Liver (tissue), 9 donors: ENCODE measurements around the gene ZDHHC14. TPM values are rescaled to one million over a fixed set of nuclear protein-coding genes. Genes with fewer than 3 reads are reported as not detected.
A peak's percentile ranks its signal among the peaks of the same experiment; 100 is the strongest.

Experiments used
- DNase-seq: peaks from one replicate; pipeline ENCODE4 v3.0.0-alpha.2; 2017; ENCODE audit warnings: low spot score
- H3K27ac ChIP-seq, 2 donors: one replicate each; pipeline ENCODE4 v1.7.0; 2013; ENCODE audit warnings: inconsistent platforms in 2 of 2, low read length in 2 of 2, control low read depth in 1 of 2, low read depth in 1 of 2, mild to moderate bottlenecking in 1 of 2
- H3K27me3 ChIP-seq, 4 donors: one replicate each; pipeline versions ENCODE4 v1.6.1 to v1.7.0; 2013; ENCODE audit warnings: low read length in 3 of 4, inconsistent platforms in 1 of 4, mild to moderate bottlenecking in 1 of 4, moderate library complexity in 1 of 4; ENCODE audit not compliant: control insufficient read depth in 4 of 4, insufficient read depth in 4 of 4
- H3K36me3 ChIP-seq, 4 donors: one replicate each; pipeline versions ENCODE4 v1.6.1 to v1.7.0; 2013; ENCODE audit warnings: low read length in 3 of 4, mild to moderate bottlenecking in 3 of 4, low read depth in 1 of 4, moderate library complexity in 1 of 4; ENCODE audit not compliant: control insufficient read depth in 4 of 4, insufficient read depth in 3 of 4
- H3K4me1 ChIP-seq, 4 donors: one replicate each; pipeline versions ENCODE4 v1.6.1 to v1.7.0; 2013; ENCODE audit warnings: low read length in 3 of 4, mild to moderate bottlenecking in 3 of 4, moderate library complexity in 1 of 4; ENCODE audit not compliant: control insufficient read depth in 4 of 4, insufficient read depth in 4 of 4
- H3K4me3 ChIP-seq, 3 donors: one replicate each; pipeline versions ENCODE4 v1.6.1 to v1.7.0; 2013; ENCODE audit warnings: low read length in 3 of 3, control low read depth in 1 of 3, low read depth in 1 of 3, mild to moderate bottlenecking in 1 of 3
- H3K9ac ChIP-seq, 2 donors: one replicate each; pipeline ENCODE4 v1.7.0; 2013; ENCODE audit warnings: low read length in 2 of 2, mild to moderate bottlenecking in 2 of 2, moderate library complexity in 2 of 2, control low read depth in 1 of 2, low read depth in 1 of 2
- H3K9me3 ChIP-seq, 4 donors: one replicate each; pipeline versions ENCODE4 v1.6.1 to v1.7.0; 2013; ENCODE audit warnings: low read length in 3 of 4; ENCODE audit not compliant: control insufficient read depth in 4 of 4
- ATF3 ChIP-seq: IDR thresholded peaks from 2 replicates; pipeline ENCODE4 v1.6.1; 2016; ENCODE audit warnings: antibody characterized with exemption
- EGR1 ChIP-seq, 2 donors: IDR thresholded peaks; 2 replicates each; pipeline ENCODE4 v1.6.1; 2016 to 2018; ENCODE audit warnings: antibody characterized with exemption in 2 of 2, low read depth in 2 of 2
- FOXA1 ChIP-seq: IDR thresholded peaks from 2 replicates; pipeline ENCODE4 v1.6.1; 2016; ENCODE audit warnings: antibody characterized with exemption
- FOXA2 ChIP-seq: IDR thresholded peaks from 2 replicates; pipeline ENCODE4 v1.6.1; 2016; ENCODE audit warnings: antibody characterized with exemption
- GABPA ChIP-seq, 2 donors: IDR thresholded peaks in 1 of 2; conservative IDR thresholded peaks in 1 of 2; 2 replicates each; pipeline ENCODE4 v1.6.1; 2016; ENCODE audit warnings: antibody characterized with exemption in 2 of 2, mild to moderate bottlenecking in 1 of 2, moderate library complexity in 1 of 2
- HNF4A ChIP-seq, 2 donors: conservative IDR thresholded peaks; 2 replicates each; pipeline ENCODE4 v1.6.1; 2016; ENCODE audit warnings: antibody characterized with exemption in 2 of 2, mild to moderate bottlenecking in 2 of 2
- HNF4G ChIP-seq: IDR thresholded peaks from 2 replicates; pipeline ENCODE4 v1.6.1; 2016; ENCODE audit warnings: antibody characterized with exemption
- JUND ChIP-seq, 2 donors: IDR thresholded peaks; 2 replicates each; pipeline ENCODE4 v1.6.1; 2016; ENCODE audit warnings: antibody characterized with exemption in 2 of 2
- NR2F2 ChIP-seq: IDR thresholded peaks from 2 replicates; pipeline ENCODE4 v1.6.1; 2016; ENCODE audit warnings: antibody characterized with exemption
- RAD21 ChIP-seq, 2 donors: IDR thresholded peaks; 2 replicates each; pipeline ENCODE4 v1.6.1; 2016; ENCODE audit warnings: antibody characterized with exemption in 2 of 2, mild to moderate bottlenecking in 2 of 2
- RXRA ChIP-seq, 2 donors: IDR thresholded peaks; 2 replicates each; pipeline ENCODE4 v1.6.1; 2017 to 2018; ENCODE audit warnings: antibody characterized with exemption in 2 of 2, mild to moderate bottlenecking in 1 of 2
- SP1 ChIP-seq: IDR thresholded peaks from 2 replicates; pipeline ENCODE4 v1.6.1; 2018; ENCODE audit warnings: antibody characterized with exemption, mild to moderate bottlenecking
- TAF1 ChIP-seq: conservative IDR thresholded peaks from 2 replicates; pipeline ENCODE4 v1.6.1; 2016; ENCODE audit warnings: antibody characterized with exemption, mild to moderate bottlenecking
- YY1 ChIP-seq: IDR thresholded peaks from 2 replicates; pipeline ENCODE4 v1.6.1; 2016; ENCODE audit warnings: antibody characterized with exemption, mild to moderate bottlenecking
- WGBS: extraction: QIAGEN DNeasy Blood & Tissue Kit; methylation state at CpG from one replicate; pipeline ENCODE4 v1.1.7; 2013; 5-methylcytosine and 5-hydroxymethylcytosine counted together
- polyA plus RNA-seq, 2 donors: library from polyadenylated mRNA; stranded (reverse) in 1 of 2; unstranded in 1 of 2; fragments of 200-250 nt in 1 of 2; fragments of >200 nt in 1 of 2; fragmentation: Nextera tagmentation in 1 of 2; extraction: Ambion mirVana in 1 of 2; gene quantifications; one replicate each; pipeline versions ENCODE4 v1.2.1 to v1.2.3, GENCODE V29; 2013 to 2015
- total RNA-seq, 2 donors: library from RNA; depleted of rRNA; stranded (reverse); fragments of >200 nt; gene quantifications; one replicate each; pipeline ENCODE4 v1.2.3, GENCODE V29; 2014
- TF ChIP-seq, protein P1 (sequence below): IDR thresholded peaks from 2 replicates; pipeline ENCODE4 v1.6.1; 2016; ENCODE audit warnings: antibody characterized with exemption
- TF ChIP-seq, protein P2 (sequence below): IDR thresholded peaks from 2 replicates; pipeline ENCODE4 v1.6.1; 2016; ENCODE audit warnings: antibody characterized with exemption
- TF ChIP-seq, protein P3 (sequence below): fragments of 150-350 bp; IDR thresholded peaks from 2 replicates; pipeline ENCODE4 v1.5.1; 2017; ENCODE audit warnings: improper control_type of control experiment, low read depth, low read length; ENCODE audit not compliant: missing input control
- TF ChIP-seq, protein P4 (sequence below): IDR thresholded peaks from 2 replicates; pipeline ENCODE4 v1.6.1; 2016; ENCODE audit warnings: antibody characterized with exemption, mild to moderate bottlenecking
- donor health status: healthy.
- donor health status: healthy.
- donor health status: healthy.
- donor health status: healthy.
- donor health status: healthy.

The ZDHHC14 gene
- total and polyA plus RNA-seq, 4 donors = 4.4 to 11.7 (median 8.4) TPM

DNA sequence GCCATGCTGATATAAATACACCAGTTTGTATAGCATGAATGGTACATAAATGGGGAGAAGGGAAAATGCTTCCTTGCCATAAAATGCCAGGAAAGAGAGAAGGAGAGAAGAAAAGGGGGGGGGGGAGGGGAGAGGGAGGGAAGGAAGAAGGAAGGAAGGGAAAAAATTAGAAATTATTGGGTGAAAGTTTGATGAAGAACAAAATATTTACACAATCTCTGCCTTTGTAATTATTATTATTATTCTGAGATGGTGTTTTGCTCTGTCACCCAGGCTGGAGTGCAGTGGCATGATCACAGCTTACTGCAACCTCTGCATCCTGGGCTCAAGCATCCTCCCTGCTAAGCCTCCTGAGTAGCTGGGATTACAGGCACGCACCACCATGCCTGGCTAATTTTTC is 10.2 kb upstream of the ZDHHC14 start:
- Histone ChIP-seq H3K27me3 (no peaks in the 10 kb centered on the region), H3K9me3 (no peaks in the 10 kb centered on the region), H3K36me3 (no peaks in the 10 kb centered on the region), H3K4me3 (no peak overlapping the region), H3K27ac (no peak overlapping the region), H3K9ac (no peak overlapping the region), H3K4me1 (peaks cover 0 to 4% (median 1%) of the 10 kb centered on the region in 4 donors)
- WGBS = 98% methylated on average over 1 of the region's 1 CpG
- DNase-seq = no peak
- TF ChIP-seq HNF4A (conservative IDR thresholded peaks at IDR 0.05) (no peak), SP1 (no peak)

GRCh38 chr6:157372501-157373280 is 8.3 kb upstream of the ZDHHC14 start:
- no peak overlapping the region for H3K27ac ChIP-seq
- 89% methylated on average over 10 of the region's 10 CpGs for WGBS
- H3K9me3 ChIP-seq = no peaks in the 10 kb centered on the region
- DNase-seq = no peak
- H3K27me3 ChIP-seq = no peaks in the 10 kb centered on the region
- TF ChIP-seq SP1 (peak; percentile 12), JUND (IDR thresholded peaks at IDR 0.05) (peak in 1 of 2 donors; percentile 31), YY1 (no peak), FOXA2 (peak; percentile 48), EGR1 (IDR thresholded peaks at IDR 0.05; ENCODE audit: low read depth in 2 of 2) (no peak), TAF1 (no peak), GABPA (IDR thresholded peaks at IDR 0.05 in 1 of 2, conservative IDR thresholded peaks at IDR 0.05 in 1 of 2) (no peak), RXRA (IDR thresholded peaks at IDR 0.05) (peak in 1 of 2 donors; percentile 21), ATF3 (no peak), HNF4G (no peak), RAD21 (IDR thresholded peaks at IDR 0.05) (peak in 1 of 2 donors; percentile 21), NR2F2 (no peak), HNF4A (conservative IDR thresholded peaks at IDR 0.05) (peak; percentile 51 to 74), FOXA1 (no peak)
- TF ChIP-seq, protein P1, sequence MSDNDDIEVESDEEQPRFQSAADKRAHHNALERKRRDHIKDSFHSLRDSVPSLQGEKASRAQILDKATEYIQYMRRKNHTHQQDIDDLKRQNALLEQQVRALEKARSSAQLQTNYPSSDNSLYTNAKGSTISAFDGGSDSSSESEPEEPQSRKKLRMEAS = no peak
- TF ChIP-seq, protein P2, sequence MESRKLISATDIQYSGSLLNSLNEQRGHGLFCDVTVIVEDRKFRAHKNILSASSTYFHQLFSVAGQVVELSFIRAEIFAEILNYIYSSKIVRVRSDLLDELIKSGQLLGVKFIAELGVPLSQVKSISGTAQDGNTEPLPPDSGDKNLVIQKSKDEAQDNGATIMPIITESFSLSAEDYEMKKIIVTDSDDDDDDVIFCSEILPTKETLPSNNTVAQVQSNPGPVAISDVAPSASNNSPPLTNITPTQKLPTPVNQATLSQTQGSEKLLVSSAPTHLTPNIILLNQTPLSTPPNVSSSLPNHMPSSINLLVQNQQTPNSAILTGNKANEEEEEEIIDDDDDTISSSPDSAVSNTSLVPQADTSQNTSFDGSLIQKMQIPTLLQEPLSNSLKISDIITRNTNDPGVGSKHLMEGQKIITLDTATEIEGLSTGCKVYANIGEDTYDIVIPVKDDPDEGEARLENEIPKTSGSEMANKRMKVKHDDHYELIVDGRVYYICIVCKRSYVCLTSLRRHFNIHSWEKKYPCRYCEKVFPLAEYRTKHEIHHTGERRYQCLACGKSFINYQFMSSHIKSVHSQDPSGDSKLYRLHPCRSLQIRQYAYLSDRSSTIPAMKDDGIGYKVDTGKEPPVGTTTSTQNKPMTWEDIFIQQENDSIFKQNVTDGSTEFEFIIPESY = no peak
- TF ChIP-seq, protein P3, sequence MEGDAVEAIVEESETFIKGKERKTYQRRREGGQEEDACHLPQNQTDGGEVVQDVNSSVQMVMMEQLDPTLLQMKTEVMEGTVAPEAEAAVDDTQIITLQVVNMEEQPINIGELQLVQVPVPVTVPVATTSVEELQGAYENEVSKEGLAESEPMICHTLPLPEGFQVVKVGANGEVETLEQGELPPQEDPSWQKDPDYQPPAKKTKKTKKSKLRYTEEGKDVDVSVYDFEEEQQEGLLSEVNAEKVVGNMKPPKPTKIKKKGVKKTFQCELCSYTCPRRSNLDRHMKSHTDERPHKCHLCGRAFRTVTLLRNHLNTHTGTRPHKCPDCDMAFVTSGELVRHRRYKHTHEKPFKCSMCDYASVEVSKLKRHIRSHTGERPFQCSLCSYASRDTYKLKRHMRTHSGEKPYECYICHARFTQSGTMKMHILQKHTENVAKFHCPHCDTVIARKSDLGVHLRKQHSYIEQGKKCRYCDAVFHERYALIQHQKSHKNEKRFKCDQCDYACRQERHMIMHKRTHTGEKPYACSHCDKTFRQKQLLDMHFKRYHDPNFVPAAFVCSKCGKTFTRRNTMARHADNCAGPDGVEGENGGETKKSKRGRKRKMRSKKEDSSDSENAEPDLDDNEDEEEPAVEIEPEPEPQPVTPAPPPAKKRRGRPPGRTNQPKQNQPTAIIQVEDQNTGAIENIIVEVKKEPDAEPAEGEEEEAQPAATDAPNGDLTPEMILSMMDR = no peak
- TF ChIP-seq, protein P4, sequence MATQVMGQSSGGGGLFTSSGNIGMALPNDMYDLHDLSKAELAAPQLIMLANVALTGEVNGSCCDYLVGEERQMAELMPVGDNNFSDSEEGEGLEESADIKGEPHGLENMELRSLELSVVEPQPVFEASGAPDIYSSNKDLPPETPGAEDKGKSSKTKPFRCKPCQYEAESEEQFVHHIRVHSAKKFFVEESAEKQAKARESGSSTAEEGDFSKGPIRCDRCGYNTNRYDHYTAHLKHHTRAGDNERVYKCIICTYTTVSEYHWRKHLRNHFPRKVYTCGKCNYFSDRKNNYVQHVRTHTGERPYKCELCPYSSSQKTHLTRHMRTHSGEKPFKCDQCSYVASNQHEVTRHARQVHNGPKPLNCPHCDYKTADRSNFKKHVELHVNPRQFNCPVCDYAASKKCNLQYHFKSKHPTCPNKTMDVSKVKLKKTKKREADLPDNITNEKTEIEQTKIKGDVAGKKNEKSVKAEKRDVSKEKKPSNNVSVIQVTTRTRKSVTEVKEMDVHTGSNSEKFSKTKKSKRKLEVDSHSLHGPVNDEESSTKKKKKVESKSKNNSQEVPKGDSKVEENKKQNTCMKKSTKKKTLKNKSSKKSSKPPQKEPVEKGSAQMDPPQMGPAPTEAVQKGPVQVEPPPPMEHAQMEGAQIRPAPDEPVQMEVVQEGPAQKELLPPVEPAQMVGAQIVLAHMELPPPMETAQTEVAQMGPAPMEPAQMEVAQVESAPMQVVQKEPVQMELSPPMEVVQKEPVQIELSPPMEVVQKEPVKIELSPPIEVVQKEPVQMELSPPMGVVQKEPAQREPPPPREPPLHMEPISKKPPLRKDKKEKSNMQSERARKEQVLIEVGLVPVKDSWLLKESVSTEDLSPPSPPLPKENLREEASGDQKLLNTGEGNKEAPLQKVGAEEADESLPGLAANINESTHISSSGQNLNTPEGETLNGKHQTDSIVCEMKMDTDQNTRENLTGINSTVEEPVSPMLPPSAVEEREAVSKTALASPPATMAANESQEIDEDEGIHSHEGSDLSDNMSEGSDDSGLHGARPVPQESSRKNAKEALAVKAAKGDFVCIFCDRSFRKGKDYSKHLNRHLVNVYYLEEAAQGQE = peak; percentile 18
- no peaks in the 10 kb centered on the region for H3K36me3 ChIP-seq
- peaks cover 0 to 4% (median 1%) of the 10 kb centered on the region in 4 donors for H3K4me1 ChIP-seq
- no peak overlapping the region for H3K9ac ChIP-seq
- H3K4me3 ChIP-seq = no peak overlapping the region
